Measurements from ENCODE around the gene CFAP161.

The CFAP161 gene

DNA sequence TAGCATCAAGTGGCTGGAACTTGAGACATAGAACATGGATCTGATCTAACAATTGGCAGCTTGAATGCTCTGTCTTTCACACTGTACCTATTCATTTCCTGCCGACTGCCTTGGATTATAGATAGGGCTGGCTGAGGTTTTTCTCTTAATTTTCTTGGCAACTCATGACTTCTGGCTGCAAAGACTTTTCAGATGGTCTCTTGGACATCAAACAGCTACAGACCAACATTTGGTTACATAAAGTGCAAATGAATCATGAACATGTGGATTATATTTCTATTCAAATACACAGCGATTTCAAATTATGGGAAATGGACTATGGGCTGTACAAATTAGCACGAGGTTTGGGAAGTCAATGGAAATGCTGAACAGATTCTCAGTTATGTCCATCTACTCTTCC is 36.4 kb downstream of the CFAP161 start:
- H3K36me3 ChIP-seq (ENCODE audit: control insufficient read depth in 2 of 2, insufficient read depth in 2 of 2, low read length in 2 of 2), result no peaks in the 10 kb centered on the region

DNA sequence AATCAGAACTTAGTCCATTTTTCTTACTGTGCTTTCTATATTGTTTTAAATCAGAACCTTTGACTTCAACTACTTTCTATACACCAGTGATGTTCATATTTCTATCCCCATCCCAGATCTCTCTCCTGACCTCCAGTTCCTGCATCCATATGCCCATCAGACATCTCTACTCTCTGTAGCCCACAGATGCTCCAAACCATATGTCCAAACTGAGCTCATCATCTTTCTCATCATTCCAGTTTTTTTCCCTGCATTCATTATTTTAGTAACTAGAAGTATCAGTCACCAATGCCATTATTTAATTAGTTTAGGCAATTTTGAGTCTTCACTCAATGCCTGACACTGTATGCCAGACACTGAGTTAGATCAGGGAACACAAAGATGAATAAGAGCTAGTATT is 37.2 kb downstream of the CFAP161 start:
- H3K4me1 ChIP-seq (ENCODE audit: control insufficient read depth, insufficient read depth, low read length), result peaks cover 11% of the 10 kb centered on the region
- no peak overlapping the region for H3K9ac ChIP-seq (ENCODE audit: low read length in 2 of 2)
- H3K27ac ChIP-seq (ENCODE audit: low read length), result no peak overlapping the region
- no peaks in the 10 kb centered on the region for H3K27me3 ChIP-seq (ENCODE audit: control insufficient read depth in 1 of 2, insufficient read depth in 2 of 2, low read length in 2 of 2)
- H3K9me3 ChIP-seq (ENCODE audit: control insufficient read depth in 2 of 2, low read length in 2 of 2), result no peaks in the 10 kb centered on the region
- H3K36me3 ChIP-seq (ENCODE audit: control insufficient read depth in 2 of 2, insufficient read depth in 2 of 2, low read length in 2 of 2), result no peaks in the 10 kb centered on the region
- H3K4me3 ChIP-seq (ENCODE audit: low read length in 2 of 2), result no peak overlapping the region

More for the DNA sequence above, 36.4 kb downstream of the CFAP161 start:
- no peak overlapping the region for H3K27ac ChIP-seq (ENCODE audit: low read length)
- H3K9ac ChIP-seq (ENCODE audit: low read length in 2 of 2), result no peak overlapping the region
- H3K27me3 ChIP-seq (ENCODE audit: control insufficient read depth in 1 of 2, insufficient read depth in 2 of 2, low read length in 2 of 2), result no peaks in the 10 kb centered on the region
- peaks cover 11% of the 10 kb centered on the region for H3K4me1 ChIP-seq (ENCODE audit: control insufficient read depth, insufficient read depth, low read length)
- H3K9me3 ChIP-seq (ENCODE audit: control insufficient read depth in 2 of 2, low read length in 2 of 2), result no peaks in the 10 kb centered on the region
- no peak overlapping the region for H3K4me3 ChIP-seq (ENCODE audit: low read length in 2 of 2)

DNA sequence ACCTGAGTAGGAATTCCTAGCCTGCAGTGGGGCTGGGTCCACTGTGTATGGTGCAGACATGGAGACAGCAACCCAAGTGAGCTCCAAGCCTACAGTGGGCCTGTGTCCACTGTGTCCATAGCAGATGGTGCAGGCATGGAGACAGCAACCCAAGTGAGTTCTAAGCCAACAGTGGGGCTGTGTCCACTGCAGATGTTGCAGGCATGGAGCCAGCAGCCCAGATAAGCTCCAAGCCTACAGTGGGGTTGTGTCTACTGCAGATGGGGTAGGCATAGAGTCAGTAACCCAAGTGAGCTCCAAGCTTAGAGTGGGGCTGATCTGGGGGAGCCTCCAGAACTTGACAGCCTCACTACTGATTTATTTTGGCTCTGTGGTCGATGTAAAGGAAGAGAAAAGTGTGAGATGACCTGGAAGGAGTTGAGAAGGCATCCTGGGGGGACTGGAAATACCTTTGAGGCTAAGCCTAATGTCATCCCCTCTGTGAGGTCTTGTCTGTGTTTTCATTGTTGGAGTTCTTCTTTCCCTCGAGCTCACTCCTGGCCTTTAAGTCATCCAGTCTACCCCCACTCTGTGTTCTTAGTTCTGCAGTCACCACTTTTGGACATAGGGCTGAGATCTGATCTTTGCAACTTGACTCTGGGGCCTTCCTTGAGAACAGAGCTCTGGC is 40.2 kb downstream of the CFAP161 start:
- Histone ChIP-seq H3K9me3 (ENCODE audit: control insufficient read depth in 2 of 2, low read length in 2 of 2) (no peaks in the 10 kb centered on the region), H3K4me3 (ENCODE audit: low read length in 2 of 2) (no peak overlapping the region), H3K27ac (ENCODE audit: low read length) (peak overlapping the region; percentile 41), H3K9ac (ENCODE audit: low read length in 2 of 2) (no peak overlapping the region), H3K36me3 (ENCODE audit: control insufficient read depth in 2 of 2, insufficient read depth in 2 of 2, low read length in 2 of 2) (no peaks in the 10 kb centered on the region), H3K27me3 (ENCODE audit: control insufficient read depth in 1 of 2, insufficient read depth in 2 of 2, low read length in 2 of 2) (no peaks in the 10 kb centered on the region), H3K4me1 (ENCODE audit: control insufficient read depth, insufficient read depth, low read length) (peaks cover 13% of the 10 kb centered on the region)

DNA sequence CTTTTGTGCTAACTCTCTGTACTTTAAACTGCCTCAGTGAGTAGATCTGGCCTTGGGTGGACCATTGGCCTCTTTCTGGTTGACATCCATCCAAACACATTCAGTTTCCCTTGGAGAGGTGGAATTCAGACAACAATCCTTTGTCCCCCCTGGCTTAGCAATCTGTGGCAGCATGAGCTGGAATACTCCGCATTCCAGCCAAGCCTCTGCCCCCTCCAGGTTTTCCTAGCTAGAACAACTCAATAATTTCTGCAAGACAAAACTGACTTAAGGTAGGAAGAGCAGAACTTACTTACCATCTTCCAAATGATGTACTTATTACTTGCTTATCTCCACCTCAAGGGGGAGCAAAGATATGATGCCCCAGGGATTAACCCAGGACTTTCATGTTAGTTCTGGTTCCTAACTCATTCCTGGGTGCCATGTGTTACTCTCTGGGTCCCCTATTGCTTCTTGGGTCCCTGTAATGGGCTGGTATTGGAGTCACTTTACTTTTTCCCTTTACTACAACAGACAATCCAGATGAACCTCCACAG is 40.8 kb downstream of the CFAP161 start:
- Histone ChIP-seq H3K4me3 (ENCODE audit: low read length in 2 of 2) (no peak overlapping the region), H3K9ac (ENCODE audit: low read length in 2 of 2) (no peak overlapping the region), H3K36me3 (ENCODE audit: control insufficient read depth in 2 of 2, insufficient read depth in 2 of 2, low read length in 2 of 2) (no peaks in the 10 kb centered on the region), H3K4me1 (ENCODE audit: control insufficient read depth, insufficient read depth, low read length) (peaks cover 13% of the 10 kb centered on the region), H3K9me3 (ENCODE audit: control insufficient read depth in 2 of 2, low read length in 2 of 2) (no peaks in the 10 kb centered on the region), H3K27me3 (ENCODE audit: control insufficient read depth in 1 of 2, insufficient read depth in 2 of 2, low read length in 2 of 2) (no peaks in the 10 kb centered on the region), H3K27ac (ENCODE audit: low read length) (peak overlapping the region; percentile 41)

DNA sequence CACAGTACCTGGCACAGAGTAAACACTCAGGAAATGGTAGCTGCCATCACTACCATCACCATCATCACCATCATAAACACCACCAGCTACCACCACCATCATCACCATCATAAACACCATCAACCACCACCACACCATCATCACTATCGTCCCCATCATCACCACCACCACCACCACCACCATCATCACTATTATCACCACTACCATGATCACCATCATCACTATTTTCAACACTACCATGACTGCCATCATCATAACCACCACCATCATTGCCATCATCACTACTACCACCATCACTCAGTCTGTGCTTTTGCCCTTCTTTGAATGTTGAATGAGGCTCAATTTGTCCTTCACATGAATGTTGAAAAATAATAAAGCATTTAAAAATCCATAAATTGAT is 41.4 kb downstream of the CFAP161 start:
- Histone ChIP-seq H3K4me1 (ENCODE audit: control insufficient read depth, insufficient read depth, low read length) (peaks cover 13% of the 10 kb centered on the region), H3K36me3 (ENCODE audit: control insufficient read depth in 2 of 2, insufficient read depth in 2 of 2, low read length in 2 of 2) (no peaks in the 10 kb centered on the region), H3K4me3 (ENCODE audit: low read length in 2 of 2) (no peak overlapping the region), H3K9ac (ENCODE audit: low read length in 2 of 2) (no peak overlapping the region), H3K27ac (ENCODE audit: low read length) (peak overlapping the region; percentile 41), H3K9me3 (ENCODE audit: control insufficient read depth in 2 of 2, low read length in 2 of 2) (no peaks in the 10 kb centered on the region), H3K27me3 (ENCODE audit: control insufficient read depth in 1 of 2, insufficient read depth in 2 of 2, low read length in 2 of 2) (no peaks in the 10 kb centered on the region)

DNA sequence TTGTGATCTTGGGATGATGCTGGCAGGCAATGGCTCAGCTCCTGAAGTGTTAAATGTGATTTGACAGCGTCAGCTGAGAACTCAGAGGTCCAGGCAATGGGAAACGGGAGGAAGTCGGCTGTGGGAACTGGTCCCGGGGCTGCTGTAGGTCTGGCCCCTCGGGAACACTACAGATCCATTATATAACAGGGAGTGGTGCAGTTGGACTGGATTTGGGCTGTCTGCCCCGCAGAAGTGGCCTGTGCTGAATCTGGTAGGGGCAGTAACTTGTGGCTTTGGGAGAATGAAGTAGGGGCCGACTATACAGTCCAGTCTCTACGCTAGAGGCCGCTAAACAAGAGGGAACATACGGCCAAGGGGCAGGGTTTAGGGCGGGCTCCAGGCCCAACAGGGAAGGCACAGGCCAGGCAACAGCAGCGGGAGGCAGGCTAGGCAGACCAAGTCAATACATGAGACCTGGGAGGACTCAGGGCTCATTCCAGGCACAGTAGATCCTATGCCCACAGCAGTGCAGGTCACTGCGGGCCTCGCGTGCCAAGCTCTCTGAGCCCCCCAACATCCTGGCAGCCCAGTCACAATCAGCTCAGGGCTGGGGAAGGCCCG is 42.3 kb downstream of the CFAP161 start:
- Histone ChIP-seq H3K27me3 (ENCODE audit: control insufficient read depth in 1 of 2, insufficient read depth in 2 of 2, low read length in 2 of 2) (peaks cover 0 to under 1% of the 10 kb centered on the region in 2 donors), H3K9me3 (ENCODE audit: control insufficient read depth in 2 of 2, low read length in 2 of 2) (no peaks in the 10 kb centered on the region), H3K27ac (ENCODE audit: low read length) (peak overlapping the region; percentile 53), H3K4me3 (ENCODE audit: low read length in 2 of 2) (no peak overlapping the region), H3K4me1 (ENCODE audit: control insufficient read depth, insufficient read depth, low read length) (peaks cover 13% of the 10 kb centered on the region), H3K36me3 (ENCODE audit: control insufficient read depth in 2 of 2, insufficient read depth in 2 of 2, low read length in 2 of 2) (no peaks in the 10 kb centered on the region), H3K9ac (ENCODE audit: low read length in 2 of 2) (no peak overlapping the region)

DNA sequence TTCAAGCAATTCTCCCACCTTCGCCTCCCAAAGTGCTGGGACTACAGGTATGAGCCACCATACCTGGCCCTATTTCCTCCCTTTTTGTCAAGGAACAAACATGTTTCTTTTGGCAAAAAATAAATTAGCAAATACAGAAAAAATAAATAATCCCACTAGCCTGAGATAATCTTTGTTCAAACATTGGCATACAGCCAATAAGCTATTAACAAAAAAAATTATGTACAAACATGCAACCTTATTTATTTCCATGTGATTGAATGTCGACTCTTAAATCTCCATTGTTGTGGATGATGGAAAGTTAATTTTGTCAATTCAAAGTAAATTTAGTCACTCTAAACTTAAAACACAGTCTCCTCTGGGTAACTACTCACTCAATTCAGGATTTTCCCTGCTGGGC is 44.3 kb downstream of the CFAP161 start:
- H3K27ac ChIP-seq (ENCODE audit: low read length), result no peak overlapping the region

DNA sequence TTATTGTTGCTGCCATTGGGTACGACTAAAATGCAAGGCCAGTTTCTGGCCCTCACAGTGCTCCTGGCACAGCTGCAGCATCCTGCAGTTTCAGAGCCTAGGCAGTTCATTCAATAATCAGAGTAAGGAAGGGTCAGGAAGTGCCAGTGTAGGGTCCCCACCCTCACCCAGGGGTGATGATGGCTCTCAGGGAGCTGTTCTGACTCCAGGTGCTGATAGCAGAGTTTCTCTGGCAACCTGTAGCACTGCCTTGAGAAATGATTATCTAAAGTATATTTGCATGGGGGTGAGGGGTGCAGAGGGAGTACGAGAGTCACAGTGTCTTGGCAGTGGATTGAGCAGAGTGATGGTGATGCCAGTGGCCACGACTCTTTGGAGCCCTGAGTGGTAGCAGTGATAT is 47.1 kb downstream of the CFAP161 start:
- H3K4me1 ChIP-seq (ENCODE audit: control insufficient read depth, insufficient read depth, low read length), result peaks cover 23% of the 10 kb centered on the region
- peaks cover 0 to 4% of the 10 kb centered on the region in 2 donors for H3K27me3 ChIP-seq (ENCODE audit: control insufficient read depth in 1 of 2, insufficient read depth in 2 of 2, low read length in 2 of 2)
- no peak overlapping the region for H3K9ac ChIP-seq (ENCODE audit: low read length in 2 of 2)
- no peaks in the 10 kb centered on the region for H3K9me3 ChIP-seq (ENCODE audit: control insufficient read depth in 2 of 2, low read length in 2 of 2)
- H3K4me3 ChIP-seq (ENCODE audit: low read length in 2 of 2), result no peak overlapping the region
- no peaks in the 10 kb centered on the region for H3K36me3 ChIP-seq (ENCODE audit: control insufficient read depth in 2 of 2, insufficient read depth in 2 of 2, low read length in 2 of 2)
- no peak overlapping the region for H3K27ac ChIP-seq (ENCODE audit: low read length)

More for the DNA sequence above, 44.3 kb downstream of the CFAP161 start:
- H3K9me3 ChIP-seq (ENCODE audit: control insufficient read depth in 2 of 2, low read length in 2 of 2), result no peaks in the 10 kb centered on the region
- peaks cover 27% of the 10 kb centered on the region for H3K4me1 ChIP-seq (ENCODE audit: control insufficient read depth, insufficient read depth, low read length)
- peaks cover 0 to 2% of the 10 kb centered on the region in 2 donors for H3K27me3 ChIP-seq (ENCODE audit: control insufficient read depth in 1 of 2, insufficient read depth in 2 of 2, low read length in 2 of 2)
- H3K4me3 ChIP-seq (ENCODE audit: low read length in 2 of 2), result no peak overlapping the region
- H3K36me3 ChIP-seq (ENCODE audit: control insufficient read depth in 2 of 2, insufficient read depth in 2 of 2, low read length in 2 of 2), result no peaks in the 10 kb centered on the region
- H3K9ac ChIP-seq (ENCODE audit: low read length in 2 of 2), result no peak overlapping the region

DNA sequence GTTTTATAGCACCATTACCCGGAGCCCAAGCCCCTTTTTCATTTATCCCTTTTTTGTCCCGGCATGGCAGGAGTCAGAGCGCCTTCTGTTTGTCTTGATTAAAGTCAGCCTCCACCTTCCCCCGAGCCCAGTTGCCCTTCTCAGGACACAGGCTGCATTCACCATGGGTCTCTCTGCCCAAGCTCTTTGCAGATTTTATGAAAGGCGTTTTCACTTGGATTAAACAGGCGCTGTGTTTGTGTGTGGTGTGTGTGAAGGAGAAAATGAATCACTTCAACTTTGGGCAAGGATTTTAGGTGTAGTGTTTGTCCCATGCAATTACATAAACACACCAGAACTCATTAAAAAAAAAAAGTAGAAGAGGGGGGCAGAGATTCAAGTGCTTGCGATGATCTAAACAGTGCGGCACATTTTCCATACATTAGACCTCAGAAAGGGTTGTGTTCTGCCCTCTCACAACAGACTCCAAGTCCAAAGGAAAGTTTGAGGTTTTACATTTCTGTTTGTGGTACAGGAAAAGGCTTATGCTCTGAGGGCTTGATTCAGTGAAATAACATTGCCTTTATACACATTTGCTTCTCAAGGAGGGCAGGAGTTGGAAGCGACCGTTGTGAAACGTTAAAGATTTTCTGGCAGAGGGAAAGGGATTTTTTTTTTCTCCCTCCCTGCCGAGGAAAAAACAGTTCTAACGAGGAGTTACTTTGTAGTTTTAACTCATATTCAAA is 48.1 kb downstream of the CFAP161 start:
- peaks cover 0 to 4% of the 10 kb centered on the region in 2 donors for H3K27me3 ChIP-seq (ENCODE audit: control insufficient read depth in 1 of 2, insufficient read depth in 2 of 2, low read length in 2 of 2)
- H3K9me3 ChIP-seq (ENCODE audit: control insufficient read depth in 2 of 2, low read length in 2 of 2), result no peaks in the 10 kb centered on the region
- H3K9ac ChIP-seq (ENCODE audit: low read length in 2 of 2), result peak overlapping the region; percentile 49 to 55
- H3K36me3 ChIP-seq (ENCODE audit: control insufficient read depth in 2 of 2, insufficient read depth in 2 of 2, low read length in 2 of 2), result no peaks in the 10 kb centered on the region
- peak overlapping the region; percentile 41 for H3K27ac ChIP-seq (ENCODE audit: low read length)
- peaks cover 21% of the 10 kb centered on the region for H3K4me1 ChIP-seq (ENCODE audit: control insufficient read depth, insufficient read depth, low read length)
- peak overlapping the region; percentile 68 to 73 for H3K4me3 ChIP-seq (ENCODE audit: low read length in 2 of 2)

DNA sequence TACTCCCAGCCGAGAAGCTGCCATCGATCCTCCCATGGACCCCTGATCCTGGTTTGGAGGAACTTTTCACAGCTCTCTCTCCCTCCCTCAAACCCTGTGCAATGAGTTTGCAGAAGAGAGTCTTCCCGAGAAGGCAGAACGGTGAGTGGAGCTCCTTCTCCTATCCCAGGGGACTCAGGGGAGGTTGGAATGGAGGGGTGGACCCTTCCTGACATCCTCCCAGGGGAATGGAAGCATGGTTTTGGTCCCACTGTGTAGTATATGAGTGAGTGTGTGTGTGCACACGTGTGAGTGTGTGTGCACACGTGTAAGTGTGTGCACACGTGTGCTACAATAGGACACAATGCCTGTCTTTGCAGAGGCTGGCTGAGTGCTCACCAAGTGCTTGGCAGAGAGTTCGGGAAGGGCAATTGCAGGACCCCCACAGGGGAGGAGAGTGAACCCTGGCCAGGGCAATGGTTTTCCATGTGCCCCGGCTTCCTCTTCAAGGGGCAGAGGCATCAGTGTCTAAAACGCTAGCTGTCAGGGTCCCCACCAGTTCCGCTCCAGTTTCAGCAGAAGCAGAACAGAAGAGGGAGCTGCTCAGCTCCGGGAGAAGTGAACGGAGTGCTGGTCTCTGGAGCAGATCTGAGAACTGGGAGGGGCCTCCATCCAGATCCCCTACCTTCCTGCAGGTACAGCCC is 48.8 kb downstream of the CFAP161 start:
- peak overlapping the region; percentile 68 to 73 for H3K4me3 ChIP-seq (ENCODE audit: low read length in 2 of 2)
- H3K9ac ChIP-seq (ENCODE audit: low read length in 2 of 2), result peak overlapping the region; percentile 49 to 55
- H3K27ac ChIP-seq (ENCODE audit: low read length), result peak overlapping the region; percentile 41

More for the DNA sequence above, 48.8 kb downstream of the CFAP161 start:
- H3K9me3 ChIP-seq (ENCODE audit: control insufficient read depth in 2 of 2, low read length in 2 of 2), result no peaks in the 10 kb centered on the region
- no peaks in the 10 kb centered on the region for H3K36me3 ChIP-seq (ENCODE audit: control insufficient read depth in 2 of 2, insufficient read depth in 2 of 2, low read length in 2 of 2)
- peaks cover 0 to 4% of the 10 kb centered on the region in 2 donors for H3K27me3 ChIP-seq (ENCODE audit: control insufficient read depth in 1 of 2, insufficient read depth in 2 of 2, low read length in 2 of 2)
- peaks cover 23% of the 10 kb centered on the region for H3K4me1 ChIP-seq (ENCODE audit: control insufficient read depth, insufficient read depth, low read length)

Measured in stomach smooth muscle (tissue), 2 donors.